K562 (cell line): ENCODE results near the gene SART3. TPM values are rescaled to one million over a fixed set of nuclear protein-coding genes. Genes with fewer than 3 reads are reported as not detected.

ENCODE experiments used
- ATAC-seq: fragments of 200-7000 bp; cut with Tn5 transposase; 3 replicates; pipeline ENCODE4 v1.9.1; 2020; ENCODE audit warnings: moderate library complexity
- BruUV-seq: library from RNA; stranded (reverse); fragments of 400-500 nt; replicated peaks from 2 replicates; lab custom pipeline; 2021; lab: Mats Ljungman, UMichigan
- CTCF ChIA-PET: fragments of 300-600 bp; formaldehyde crosslinking; extraction: SDS; loops from one replicate; lab custom pipeline; 2021; ENCODE audit warnings: low intra/inter-chr PET ratio; lab: Yijun Ruan, JAX
- POLR2A ChIA-PET: fragments of 300-600, 350-650 bp; sonication (Branson Sonifier 250); formaldehyde crosslinking; extraction: SDS; loops from one replicate; lab custom pipeline; 2021; ENCODE audit warnings: antibody characterized with exemption, inconsistent platforms; lab: Yijun Ruan, JAX
- DNase-seq, 4 experiments: peaks; one replicate each; pipeline versions ENCODE4 v3.0.0 to v3.0.0-alpha.2; 2011 to 2018; ENCODE audit warnings: low spot score in 3 of 4, mixed read lengths in 3 of 4; ENCODE audit errors: extremely low read depth in 1 of 4
- FAIRE-seq: peaks from 2 replicates; lab custom pipeline; 2011; peaks lifted over from hg19 to GRCh38; lab: Jason Lieb, UNC
- H2AFZ ChIP-seq: 2 replicates; pipeline ENCODE4 v1.6.0; 2011; ENCODE audit warnings: low read depth, low read length, control low read depth, inconsistent platforms
- H3K27ac ChIP-seq: fragments of 200-600 bp; 3 replicates; pipeline ENCODE4 v1.8.0; 2011; ENCODE audit warnings: low read depth, mild to moderate bottlenecking, control low read depth, inconsistent platforms, low read length, moderate library complexity, mixed read lengths; ENCODE audit errors: extremely low read depth
- H3K27me3 ChIP-seq, 2 experiments: fragments of 300-600 bp in 1 of 2; 2 replicates in 1 of 2; 3 replicates in 1 of 2; pipeline versions ENCODE4 v1.6.0 to v1.8.0; 2011; ENCODE audit warnings: inconsistent platforms in 2 of 2, low read length in 2 of 2, mild to moderate bottlenecking in 1 of 2, mixed read lengths in 1 of 2, moderate library complexity in 1 of 2; ENCODE audit not compliant: control insufficient read depth in 2 of 2, insufficient read depth in 2 of 2
- H3K36me3 ChIP-seq: fragments of 300-600 bp; 3 replicates; pipeline ENCODE4 v1.8.0; 2011; ENCODE audit warnings: mild to moderate bottlenecking, low read length, inconsistent platforms; ENCODE audit not compliant: control insufficient read depth, insufficient read depth
- H3K4me1 ChIP-seq, 2 experiments: fragments of 200-600 bp in 1 of 2; replicated peaks in 1 of 2; 2 replicates in 1 of 2; 3 replicates in 1 of 2; pipeline versions ENCODE4 v1.5.1 to v1.8.0; 2011; ENCODE audit warnings: inconsistent platforms in 2 of 2, low read length in 2 of 2, mild to moderate bottlenecking in 1 of 2, mixed read lengths in 1 of 2, moderate library complexity in 1 of 2; ENCODE audit not compliant: control insufficient read depth in 2 of 2, insufficient read depth in 2 of 2
- H3K4me2 ChIP-seq: 2 replicates; pipeline ENCODE4 v1.6.1; 2011; ENCODE audit warnings: low read length, control low read depth, inconsistent platforms, mixed read lengths; ENCODE audit not compliant: insufficient read depth
- H3K4me3 ChIP-seq: fragments of 200-600 bp; sonication (generic), shearing (Covaris generic); 2 replicates; pipeline ENCODE4 v1.5.1; 2016; ENCODE audit warnings: control low read depth, inconsistent platforms
- H3K79me2 ChIP-seq: fragments of 200-600 bp; 3 replicates; pipeline ENCODE4 v1.8.0; 2011; ENCODE audit warnings: low read length, inconsistent platforms; ENCODE audit not compliant: control insufficient read depth, insufficient read depth
- H3K9ac ChIP-seq, 2 experiments: 2 replicates each; pipeline versions ENCODE4 v1.6.0 to v1.6.1; 2011; ENCODE audit warnings: low read depth in 2 of 2, low read length in 2 of 2, control low read depth in 1 of 2, inconsistent platforms in 1 of 2, mild to moderate bottlenecking in 1 of 2, mixed read lengths in 1 of 2; ENCODE audit not compliant: insufficient read depth in 1 of 2
- H3K9me1 ChIP-seq: one replicate; pipeline ENCODE4 v1.6.0; 2011; ENCODE audit warnings: inconsistent platforms, mild to moderate bottlenecking, low read length, moderate library complexity; ENCODE audit not compliant: control insufficient read depth, insufficient read depth
- H3K9me3 ChIP-seq: replicated peaks from 2 replicates; pipeline ENCODE4 v1.5.1; 2011; ENCODE audit warnings: low read depth, low read length, inconsistent platforms; ENCODE audit not compliant: control insufficient read depth, insufficient read depth
- H4K20me1 ChIP-seq: replicated peaks from 2 replicates; pipeline ENCODE4 v1.6.1; 2011; ENCODE audit warnings: low read length, inconsistent platforms, mixed read lengths; ENCODE audit not compliant: control insufficient read depth, insufficient read depth
- BHLHE40 ChIP-seq: IDR thresholded peaks from 2 replicates; pipeline ENCODE4 v1.6.1; 2011; ENCODE audit warnings: low read length, improper control_type of control experiment
- RAD21 ChIP-seq, 2 experiments: fragments of 250-450 bp in 1 of 2; fragments of 450-650 bp in 1 of 2; sonication (Bioruptor Pico) in 1 of 2; formaldehyde crosslinking in 1 of 2; IDR thresholded peaks in 1 of 2; conservative IDR thresholded peaks in 1 of 2; 2 replicates each; pipeline versions ENCODE4 v1.4.0 to v1.8.0; 2020 to 2022; ENCODE audit warnings: mild to moderate bottlenecking in 2 of 2, moderate library complexity in 1 of 2
- ZNF324 ChIP-seq: fragments of 250-450 bp; sonication (Bioruptor Pico); IDR thresholded peaks from 2 replicates; pipeline ENCODE4 v1.4.0; 2020; ENCODE audit warnings: mild to moderate bottlenecking
- WGBS: fragments of 100-300 bp; shearing (Covaris generic); methylation state at CpG from one replicate; pipeline ENCODE4 v1.1.6; 2016; ENCODE audit warnings: low coverage, mixed read lengths; ENCODE audit not compliant: insufficient coverage; ENCODE audit errors: missing lambda C conversion rate; 5-methylcytosine and 5-hydroxymethylcytosine counted together
- in situ Hi-C: fragments of 300-500 bp; cut with MboI; formaldehyde crosslinking; loops from 4 replicates; pipeline ENCODE4 v1.15.0; 2018; ENCODE audit warnings: inconsistent platforms, mixed read lengths
- intact Hi-C: fragments of 100-400 bp; cut with micrococcal nuclease; formaldehyde crosslinking; loops from 2 replicates; pipeline ENCODE4 v1.14.2; 2022
- polyA plus RNA-seq, 8 experiments: library from polyadenylated mRNA; depleted of rRNA in 4 of 8; stranded (reverse) in 5 of 8; unstranded in 3 of 8; fragments of >200 nt; fragmentation: Nextera tagmentation in 2 of 8; fragmentation: Illumina TruSeq in 1 of 8; extraction: Ambion mirVana in 2 of 8; extraction: Trizol in 1 of 8; gene quantifications; 2 replicates each; pipeline versions ENCODE4 v1.2.1 to v1.2.3, GENCODE V29; 2011 to 2014; ENCODE audit warnings: inconsistent platforms in 1 of 8, missing spikeins in 1 of 8
- total RNA-seq, 7 experiments: library from RNA; depleted of rRNA in 6 of 7; stranded (reverse); fragments of >200 nt in 6 of 7; fragmentation: Illumina TruSeq in 2 of 7; extraction: Trizol in 2 of 7; gene quantifications; 2 replicates each; pipeline versions ENCODE4 v1.2.1 to v1.2.3, GENCODE V29; 2011 to 2021; ENCODE audit warnings: low replicate concordance in 1 of 7
- TF ChIP-seq, protein P1 (sequence below): IDR thresholded peaks from 3 replicates; pipeline ENCODE4 v1.6.1; 2011; ENCODE audit warnings: borderline replicate concordance, mild to moderate bottlenecking; ENCODE audit not compliant: insufficient read length, insufficient read depth
- TF ChIP-seq, protein P2 (sequence below), 2 experiments: IDR thresholded peaks; 2 replicates each; pipeline ENCODE4 v1.6.1; 2012; ENCODE audit warnings: improper control_type of control experiment in 2 of 2, low read depth in 2 of 2, low read length in 2 of 2, borderline replicate concordance in 1 of 2
- TF ChIP-seq, protein P3 (sequence below): fragments of 250-450 bp; sonication (Bioruptor Pico); IDR thresholded peaks from 2 replicates; pipeline ENCODE4 v1.4.0; 2020; ENCODE audit warnings: borderline replicate concordance
- TF ChIP-seq, protein P4 (sequence below): sonication (generic); formaldehyde crosslinking; IDR thresholded peaks from 2 replicates; pipeline ENCODE4 v1.4.0; 2020; ENCODE audit warnings: mild to moderate bottlenecking, missing genetic modification reagents

The SART3 gene
- total and polyA plus RNA-seq, 9 of the 15 experiments (the other 6 are each of a cell fraction or from before 2014, with no cell fraction given), result 8.9 to 167 (median 56.7) TPM

DNA sequence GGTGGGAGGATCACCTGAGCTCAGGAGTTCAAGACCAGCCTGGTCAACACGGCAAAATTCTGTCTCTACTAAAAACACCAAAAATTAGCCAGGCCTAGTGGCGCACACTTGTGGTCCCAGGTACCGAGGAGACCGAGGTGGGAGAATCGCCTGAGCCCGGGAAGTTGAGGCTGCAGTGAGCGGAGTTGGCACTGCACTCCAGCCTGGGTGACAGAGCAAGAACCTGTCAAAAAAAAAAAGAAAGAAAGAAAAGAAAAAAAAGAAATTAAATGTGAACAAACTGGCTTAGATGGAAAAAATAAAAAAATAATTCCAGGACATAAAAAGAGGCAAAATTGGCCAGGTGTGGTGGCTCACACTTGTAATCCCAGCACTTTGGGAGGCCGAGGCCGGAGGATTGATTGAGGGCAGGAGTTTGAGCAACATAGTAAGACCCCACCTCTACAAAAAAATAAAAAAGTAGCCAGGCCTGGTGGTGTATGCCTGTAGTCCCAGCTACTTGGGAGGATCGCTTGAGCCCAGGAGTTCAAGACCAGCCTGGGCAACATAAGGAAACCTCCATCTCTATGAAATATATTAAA lies 33.4 kb upstream of the SART3 start:
- Histone ChIP-seq H2AFZ (no peak overlapping the region), H3K9me3 (no peaks in the 10 kb centered on the region), H4K20me1 (peaks cover 4% of the 10 kb centered on the region; the same call in 1 of the 2 replicates), H3K4me1 (peaks cover 0 to 29% of the 10 kb centered on the region in 2 experiments; a peak in 1 of 5 replicates), H3K9me1 (peaks cover 2% of the 10 kb centered on the region), H3K4me3 (no peak overlapping the region), H3K79me2 (no peaks in the 10 kb centered on the region), H3K9ac (no peak overlapping the region), H3K4me2 (no peak overlapping the region), H3K27ac (no peak overlapping the region), H3K27me3 (peaks cover 0 to 6% of the 10 kb centered on the region in 2 experiments; a peak in 1 of 5 replicates), H3K36me3 (no peaks in the 10 kb centered on the region)
- no TSS peak for BruUV-seq
- FAIRE-seq, result no peak
- WGBS, result 83% methylated on average over 9 of the region's 10 CpGs
- intact Hi-C loops, result no loop called here
- DNase-seq, result no peak
- no peak for ATAC-seq
- in situ Hi-C loops, result no loop called here
- ChIA-PET CTCF (no interaction called here), POLR2A (no interaction called here)
- no peak for TF ChIP-seq RAD21 (CRISPR knock-in tag; conservative IDR thresholded peaks at IDR 0.05 in 1 of 2, IDR thresholded peaks at IDR 0.05 in 1 of 2)
- no peak for TF ChIP-seq ZNF324 (CRISPR knock-in tag)
- TF ChIP-seq, protein P1, sequence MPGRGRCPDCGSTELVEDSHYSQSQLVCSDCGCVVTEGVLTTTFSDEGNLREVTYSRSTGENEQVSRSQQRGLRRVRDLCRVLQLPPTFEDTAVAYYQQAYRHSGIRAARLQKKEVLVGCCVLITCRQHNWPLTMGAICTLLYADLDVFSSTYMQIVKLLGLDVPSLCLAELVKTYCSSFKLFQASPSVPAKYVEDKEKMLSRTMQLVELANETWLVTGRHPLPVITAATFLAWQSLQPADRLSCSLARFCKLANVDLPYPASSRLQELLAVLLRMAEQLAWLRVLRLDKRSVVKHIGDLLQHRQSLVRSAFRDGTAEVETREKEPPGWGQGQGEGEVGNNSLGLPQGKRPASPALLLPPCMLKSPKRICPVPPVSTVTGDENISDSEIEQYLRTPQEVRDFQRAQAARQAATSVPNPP, result no peak
- TF ChIP-seq, protein P2, sequence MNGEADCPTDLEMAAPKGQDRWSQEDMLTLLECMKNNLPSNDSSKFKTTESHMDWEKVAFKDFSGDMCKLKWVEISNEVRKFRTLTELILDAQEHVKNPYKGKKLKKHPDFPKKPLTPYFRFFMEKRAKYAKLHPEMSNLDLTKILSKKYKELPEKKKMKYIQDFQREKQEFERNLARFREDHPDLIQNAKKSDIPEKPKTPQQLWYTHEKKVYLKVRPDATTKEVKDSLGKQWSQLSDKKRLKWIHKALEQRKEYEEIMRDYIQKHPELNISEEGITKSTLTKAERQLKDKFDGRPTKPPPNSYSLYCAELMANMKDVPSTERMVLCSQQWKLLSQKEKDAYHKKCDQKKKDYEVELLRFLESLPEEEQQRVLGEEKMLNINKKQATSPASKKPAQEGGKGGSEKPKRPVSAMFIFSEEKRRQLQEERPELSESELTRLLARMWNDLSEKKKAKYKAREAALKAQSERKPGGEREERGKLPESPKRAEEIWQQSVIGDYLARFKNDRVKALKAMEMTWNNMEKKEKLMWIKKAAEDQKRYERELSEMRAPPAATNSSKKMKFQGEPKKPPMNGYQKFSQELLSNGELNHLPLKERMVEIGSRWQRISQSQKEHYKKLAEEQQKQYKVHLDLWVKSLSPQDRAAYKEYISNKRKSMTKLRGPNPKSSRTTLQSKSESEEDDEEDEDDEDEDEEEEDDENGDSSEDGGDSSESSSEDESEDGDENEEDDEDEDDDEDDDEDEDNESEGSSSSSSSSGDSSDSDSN (IDR thresholded peaks at IDR 0.05; ENCODE audit: borderline replicate concordance in 1 of 2, low read depth in 2 of 2, low read length in 2 of 2), result no peak
- no peak for TF ChIP-seq BHLHE40
- TF ChIP-seq, protein P3, sequence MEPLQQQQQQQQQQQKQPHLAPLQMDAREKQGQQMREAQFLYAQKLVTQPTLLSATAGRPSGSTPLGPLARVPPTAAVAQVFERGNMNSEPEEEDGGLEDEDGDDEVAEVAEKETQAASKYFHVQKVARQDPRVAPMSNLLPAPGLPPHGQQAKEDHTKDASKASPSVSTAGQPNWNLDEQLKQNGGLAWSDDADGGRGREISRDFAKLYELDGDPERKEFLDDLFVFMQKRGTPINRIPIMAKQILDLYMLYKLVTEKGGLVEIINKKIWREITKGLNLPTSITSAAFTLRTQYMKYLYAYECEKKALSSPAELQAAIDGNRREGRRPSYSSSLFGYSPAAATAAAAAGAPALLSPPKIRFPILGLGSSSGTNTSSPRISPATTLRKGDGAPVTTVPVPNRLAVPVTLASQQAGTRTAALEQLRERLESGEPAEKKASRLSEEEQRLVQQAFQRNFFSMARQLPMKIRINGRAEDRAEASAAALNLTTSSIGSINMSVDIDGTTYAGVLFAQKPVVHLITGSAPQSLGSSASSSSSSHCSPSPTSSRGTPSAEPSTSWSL (CRISPR knock-in tag), result no peak
- TF ChIP-seq, protein P4, sequence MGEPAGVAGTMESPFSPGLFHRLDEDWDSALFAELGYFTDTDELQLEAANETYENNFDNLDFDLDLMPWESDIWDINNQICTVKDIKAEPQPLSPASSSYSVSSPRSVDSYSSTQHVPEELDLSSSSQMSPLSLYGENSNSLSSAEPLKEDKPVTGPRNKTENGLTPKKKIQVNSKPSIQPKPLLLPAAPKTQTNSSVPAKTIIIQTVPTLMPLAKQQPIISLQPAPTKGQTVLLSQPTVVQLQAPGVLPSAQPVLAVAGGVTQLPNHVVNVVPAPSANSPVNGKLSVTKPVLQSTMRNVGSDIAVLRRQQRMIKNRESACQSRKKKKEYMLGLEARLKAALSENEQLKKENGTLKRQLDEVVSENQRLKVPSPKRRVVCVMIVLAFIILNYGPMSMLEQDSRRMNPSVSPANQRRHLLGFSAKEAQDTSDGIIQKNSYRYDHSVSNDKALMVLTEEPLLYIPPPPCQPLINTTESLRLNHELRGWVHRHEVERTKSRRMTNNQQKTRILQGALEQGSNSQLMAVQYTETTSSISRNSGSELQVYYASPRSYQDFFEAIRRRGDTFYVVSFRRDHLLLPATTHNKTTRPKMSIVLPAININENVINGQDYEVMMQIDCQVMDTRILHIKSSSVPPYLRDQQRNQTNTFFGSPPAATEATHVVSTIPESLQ, result no peak
